Kidney epithelial cell (primary cell): ENCODE measurements around the gene CDK18. TPM values are rescaled to one million over a fixed set of nuclear protein-coding genes. Genes with fewer than 3 reads are reported as not detected.

ENCODE experiments used
- DNase-seq: peaks from one replicate; pipeline ENCODE4 v3.0.0-alpha.2; 2010; ENCODE audit warnings: low read depth
- H3K27me3 ChIP-seq: 2 replicates; pipeline ENCODE4 v1.6.0; 2011; ENCODE audit warnings: low read length; ENCODE audit not compliant: control insufficient read depth, insufficient read depth
- H3K36me3 ChIP-seq: 2 replicates; pipeline ENCODE4 v1.5.1; 2011; ENCODE audit warnings: low read length; ENCODE audit not compliant: control insufficient read depth, insufficient read depth
- H3K4me3 ChIP-seq: 2 replicates; pipeline ENCODE4 v1.5.1; 2011; ENCODE audit warnings: low read depth, mild to moderate bottlenecking, control low read depth, low read length
- CTCF ChIP-seq: IDR thresholded peaks from 2 replicates; pipeline ENCODE4 v1.5.1; 2011; ENCODE audit warnings: mild to moderate bottlenecking, moderate library complexity, low read length, control low read depth, inconsistent platforms; ENCODE audit not compliant: insufficient read depth, poor library complexity, severe bottlenecking
- total RNA-seq: library from RNA; depleted of rRNA; stranded (reverse); fragments of >200 nt; gene quantifications from 2 replicates; pipeline ENCODE4 v1.2.3, GENCODE V29; 2015

The CDK18 gene
- total RNA-seq, 1 donor from 2014 or later = 12.1 TPM

- H3K36me3 ChIP-seq = no peaks in the 10 kb centered on the region
- no peak overlapping the region for H3K4me3 ChIP-seq
- DNase-seq = no peak
- H3K27me3 ChIP-seq = peaks cover 8% of the 10 kb centered on the region
- TF ChIP-seq CTCF = no peak
These were observed 20.3 kb downstream of the CDK18 start for GRCh38 chr1:205524794-205525101.

GRCh38 chr1:205525495-205526285 is 21.2 kb downstream of the CDK18 start:
- no peak overlapping the region for H3K4me3 ChIP-seq
- DNase-seq = no peak
- peaks cover 10% of the 10 kb centered on the region for H3K27me3 ChIP-seq
- no peaks in the 10 kb centered on the region for H3K36me3 ChIP-seq
- TF ChIP-seq CTCF = no peak

- DNase-seq = no peak
- Histone ChIP-seq H3K36me3 (no peaks in the 10 kb centered on the region), H3K4me3 (no peak overlapping the region), H3K27me3 (peaks cover 10% of the 10 kb centered on the region)
- no peak for TF ChIP-seq CTCF
These were observed 22.0 kb downstream of the CDK18 start for GRCh38 chr1:205526431-205526830.

- H3K36me3 ChIP-seq = no peaks in the 10 kb centered on the region
- no peak overlapping the region for H3K4me3 ChIP-seq
- TF ChIP-seq CTCF = no peak
- H3K27me3 ChIP-seq = peaks cover 4% of the 10 kb centered on the region
- no peak for DNase-seq
These were observed 23.5 kb downstream of the CDK18 start for GRCh38 chr1:205527931-205528330.

GRCh38 chr1:205528446-205528886 is 24.0 kb downstream of the CDK18 start:
- Histone ChIP-seq H3K27me3 (peaks cover 4% of the 10 kb centered on the region), H3K36me3 (no peaks in the 10 kb centered on the region), H3K4me3 (no peak overlapping the region)
- no peak for TF ChIP-seq CTCF
- DNase-seq = no peak
